GM10266 (cell line): ENCODE results near the gene OR9I1.

Experiments
- DNase-seq: peaks from one replicate; pipeline ENCODE4 v3.0.0; 2012; ENCODE audit errors: extremely low spot score
- TF ChIP-seq, protein P1 (sequence below): IDR thresholded peaks from 2 replicates; pipeline ENCODE4 v1.5.1; 2012; ENCODE audit warnings: mild to moderate bottlenecking, low read depth; ENCODE audit not compliant: control insufficient read depth, insufficient read depth; ENCODE audit errors: missing control alignments

OR9I1 gene

GRCh38 chr11:58070585-58070984 is 54.7 kb downstream of the OR9I1 start:
- TF ChIP-seq, protein P1, sequence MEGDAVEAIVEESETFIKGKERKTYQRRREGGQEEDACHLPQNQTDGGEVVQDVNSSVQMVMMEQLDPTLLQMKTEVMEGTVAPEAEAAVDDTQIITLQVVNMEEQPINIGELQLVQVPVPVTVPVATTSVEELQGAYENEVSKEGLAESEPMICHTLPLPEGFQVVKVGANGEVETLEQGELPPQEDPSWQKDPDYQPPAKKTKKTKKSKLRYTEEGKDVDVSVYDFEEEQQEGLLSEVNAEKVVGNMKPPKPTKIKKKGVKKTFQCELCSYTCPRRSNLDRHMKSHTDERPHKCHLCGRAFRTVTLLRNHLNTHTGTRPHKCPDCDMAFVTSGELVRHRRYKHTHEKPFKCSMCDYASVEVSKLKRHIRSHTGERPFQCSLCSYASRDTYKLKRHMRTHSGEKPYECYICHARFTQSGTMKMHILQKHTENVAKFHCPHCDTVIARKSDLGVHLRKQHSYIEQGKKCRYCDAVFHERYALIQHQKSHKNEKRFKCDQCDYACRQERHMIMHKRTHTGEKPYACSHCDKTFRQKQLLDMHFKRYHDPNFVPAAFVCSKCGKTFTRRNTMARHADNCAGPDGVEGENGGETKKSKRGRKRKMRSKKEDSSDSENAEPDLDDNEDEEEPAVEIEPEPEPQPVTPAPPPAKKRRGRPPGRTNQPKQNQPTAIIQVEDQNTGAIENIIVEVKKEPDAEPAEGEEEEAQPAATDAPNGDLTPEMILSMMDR = no peak
- no peak for DNase-seq

DNA sequence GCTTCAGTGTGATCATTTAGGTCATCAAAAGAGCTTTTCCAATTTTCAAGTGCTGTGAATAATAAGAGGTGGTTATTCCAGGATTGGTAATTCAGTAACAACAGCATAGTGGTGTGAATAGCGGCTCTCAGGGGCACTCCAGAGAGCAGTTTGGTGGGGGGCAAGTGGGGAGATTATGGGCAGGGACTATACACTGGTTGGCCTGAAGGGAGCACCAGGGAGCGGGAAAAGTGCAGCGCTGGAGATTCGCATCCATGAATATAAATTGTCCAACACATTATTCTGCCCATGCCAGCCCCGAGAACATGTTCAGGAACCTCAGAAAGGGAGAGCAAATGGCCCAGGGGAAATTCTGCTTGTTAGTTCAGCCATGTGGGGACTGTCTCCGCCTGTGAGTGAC is 56.7 kb downstream of the OR9I1 start:
- TF ChIP-seq, protein P1 = no peak
- DNase-seq = no peak

GRCh38 chr11:58067685-58068084 is 57.6 kb downstream of the OR9I1 start:
- TF ChIP-seq, protein P1 = no peak
- no peak for DNase-seq
